Keratinocyte (primary cell): ENCODE measurements around the gene C10orf95. TPM values are rescaled to one million over a fixed set of nuclear protein-coding genes. Genes with fewer than 3 reads are reported as not detected.

Source experiments
- DNase-seq: peaks from one replicate; pipeline ENCODE4 v3.0.0-alpha.2; 2011; ENCODE audit warnings: low read depth, missing footprints, low spot score
- FAIRE-seq: peaks from 2 replicates; lab custom pipeline; 2011; peaks lifted over from hg19 to GRCh38; lab: Jason Lieb, UNC
- H2AFZ ChIP-seq: 2 replicates; pipeline ENCODE4 v1.6.0; 2012; ENCODE audit warnings: low read length, control low read depth, inconsistent platforms; ENCODE audit not compliant: control insufficient read depth
- H3K27ac ChIP-seq: 2 replicates; pipeline ENCODE4 v1.5.1; 2011; ENCODE audit warnings: low read length; ENCODE audit not compliant: control insufficient read depth, insufficient read depth
- H3K27me3 ChIP-seq: 3 replicates; pipeline ENCODE4 v1.6.0; 2011; ENCODE audit warnings: low read length; ENCODE audit not compliant: control insufficient read depth, insufficient read depth; ENCODE audit errors: extremely low read depth
- H3K36me3 ChIP-seq, 2 experiments: 2 replicates in 1 of 2; 3 replicates in 1 of 2; pipeline ENCODE4 v1.5.1; 2011; ENCODE audit warnings: low read length in 2 of 2, mild to moderate bottlenecking in 1 of 2; ENCODE audit not compliant: control insufficient read depth in 2 of 2, insufficient read depth in 2 of 2; ENCODE audit errors: extremely low read depth in 1 of 2
- H3K4me1 ChIP-seq: 3 replicates; pipeline ENCODE4 v1.5.1; 2011; ENCODE audit warnings: low read length; ENCODE audit not compliant: control insufficient read depth, insufficient read depth; ENCODE audit errors: extremely low read depth
- H3K4me2 ChIP-seq: 3 replicates; pipeline ENCODE4 v1.6.0; 2011; ENCODE audit warnings: low read depth, low read length; ENCODE audit not compliant: control insufficient read depth, insufficient read depth; ENCODE audit errors: extremely low read depth
- H3K4me3 ChIP-seq, 3 experiments: fragments of 200-600 bp in 1 of 3; sonication (generic) in 1 of 3; 2 replicates in 2 of 3; 3 replicates in 1 of 3; pipeline ENCODE4 v1.5.1; 2011 to 2016; ENCODE audit warnings: low read length in 3 of 3, mild to moderate bottlenecking in 3 of 3, control low read depth in 2 of 3, inconsistent platforms in 1 of 3, low read depth in 1 of 3, mixed read lengths in 1 of 3, mixed run types in 1 of 3, moderate library complexity in 1 of 3; ENCODE audit not compliant: control insufficient read depth in 2 of 3, insufficient read depth in 2 of 3; ENCODE audit errors: extremely low read depth in 1 of 3
- H3K79me2 ChIP-seq: 2 replicates; pipeline ENCODE4 v1.6.0; 2012; ENCODE audit warnings: low read length; ENCODE audit not compliant: control insufficient read depth, insufficient read depth
- H3K9ac ChIP-seq: 3 replicates; pipeline ENCODE4 v1.6.0; 2011; ENCODE audit warnings: low read length; ENCODE audit not compliant: control insufficient read depth, insufficient read depth; ENCODE audit errors: extremely low read depth
- H3K9me1 ChIP-seq: 3 replicates; pipeline ENCODE4 v1.6.0; 2011; ENCODE audit warnings: low read length; ENCODE audit not compliant: control insufficient read depth, insufficient read depth; ENCODE audit errors: extremely low read depth
- H3K9me3 ChIP-seq: 2 replicates; pipeline ENCODE4 v1.5.1; 2012; ENCODE audit warnings: low read depth, low read length; ENCODE audit not compliant: control insufficient read depth
- H4K20me1 ChIP-seq: 3 replicates; pipeline ENCODE4 v1.6.0; 2011; ENCODE audit warnings: low read length; ENCODE audit not compliant: control insufficient read depth, insufficient read depth; ENCODE audit errors: extremely low read depth
- CTCF ChIP-seq, 3 experiments: IDR thresholded peaks in 1 of 3; conservative IDR thresholded peaks in 1 of 3; optimal IDR thresholded peaks in 1 of 3; 2 replicates in 2 of 3; 3 replicates in 1 of 3; pipeline versions ENCODE3 to v1.5.1; 2011; ENCODE audit warnings: low read length in 3 of 3, mild to moderate bottlenecking in 3 of 3, moderate library complexity in 2 of 3, control low read depth in 1 of 3, inconsistent platforms in 1 of 3; ENCODE audit not compliant: insufficient read depth in 2 of 3; ENCODE audit errors: extremely low read depth in 1 of 3
- EZH2 ChIP-seq: IDR thresholded peaks from one replicate; pipeline ENCODE4 v1.6.1; 2012; ENCODE audit warnings: inconsistent platforms, mild to moderate bottlenecking, low read length, moderate library complexity
- dilution Hi-C: fragments of 300-500 bp; cut with MboI; formaldehyde crosslinking; loops from one replicate; pipeline ENCODE4 v1.7.0; 2020; ENCODE audit warnings: low sequenced_read_pairs; ENCODE audit not compliant: extremely low pct_ligation_motif_present
- polyA plus RNA-seq, 5 experiments: library from polyadenylated mRNA; depleted of rRNA in 3 of 5; stranded (reverse) in 3 of 5; stranded (forward) in 1 of 5; unstranded in 1 of 5; fragments of >200 nt; gene quantifications; 1 replicate in 1 of 5; 2 replicates in 3 of 5; 3 replicates in 1 of 5; pipeline versions ENCODE4 v1.2.1 to v1.2.3, GENCODE V29; 2011 to 2012; ENCODE audit warnings: missing spikeins in 2 of 5, low read depth in 1 of 5, low replicate concordance in 1 of 5

C10orf95 gene
- polyA plus RNA-seq, 1 donor (not counting 4 experiments of a cell fraction or from before 2014, with no cell fraction given) = 0.63 TPM

- no peaks in the 10 kb centered on the region for H3K79me2 ChIP-seq
- dilution Hi-C loops = no loop called here
- peaks cover 0 to 5% of the 10 kb centered on the region in 2 experiments for H3K36me3 ChIP-seq
- no peak overlapping the region for H3K27ac ChIP-seq
- H2AFZ ChIP-seq = peak overlapping the region; percentile 98
- TF ChIP-seq CTCF (optimal IDR thresholded peaks at IDR 0.05 in 1 of 3, IDR thresholded peaks at IDR 0.05 in 1 of 3, conservative IDR thresholded peaks at IDR 0.05 in 1 of 3; ENCODE audit: extremely low read depth in 1 of 3, insufficient read depth in 2 of 3, low read length in 3 of 3) = no peak
- TF ChIP-seq EZH2 = no peak
- DNase-seq = no peak
- peak overlapping the region in 2 of 3 experiments; percentile 67 to 68 for H3K4me3 ChIP-seq
- H3K4me2 ChIP-seq = peak overlapping the region; percentile 88
- no peaks in the 10 kb centered on the region for H3K27me3 ChIP-seq
- no peaks in the 10 kb centered on the region for H4K20me1 ChIP-seq
- no peak for FAIRE-seq
- H3K9me1 ChIP-seq = peaks cover 3% of the 10 kb centered on the region
- peak overlapping the region; percentile 52 for H3K9ac ChIP-seq
- peaks cover 23% of the 10 kb centered on the region for H3K4me1 ChIP-seq
- no peaks in the 10 kb centered on the region for H3K9me3 ChIP-seq
These were observed 9.5 kb upstream of the C10orf95 start for GRCh38 chr10:102460836-102461186.

GRCh38 chr10:102458656-102459055 is 7.3 kb upstream of the C10orf95 start:
- Histone ChIP-seq H3K27me3 (no peaks in the 10 kb centered on the region), H3K27ac (no peak overlapping the region), H3K9ac (no peak overlapping the region), H2AFZ (no peak overlapping the region), H4K20me1 (no peaks in the 10 kb centered on the region), H3K9me1 (peaks cover 3% of the 10 kb centered on the region), H3K4me2 (no peak overlapping the region), H3K9me3 (no peaks in the 10 kb centered on the region), H3K36me3 (peaks cover 0 to 5% of the 10 kb centered on the region in 2 experiments), H3K4me3 (no peak overlapping the region), H3K4me1 (peaks cover 23% of the 10 kb centered on the region), H3K79me2 (no peaks in the 10 kb centered on the region)
- DNase-seq (no peak), FAIRE-seq (no peak)
- TF ChIP-seq CTCF (optimal IDR thresholded peaks at IDR 0.05 in 1 of 3, IDR thresholded peaks at IDR 0.05 in 1 of 3, conservative IDR thresholded peaks at IDR 0.05 in 1 of 3; ENCODE audit: extremely low read depth in 1 of 3, insufficient read depth in 2 of 3, low read length in 3 of 3) = no peak
- dilution Hi-C loops = no loop called here
